GM18519 (cell line): ENCODE measurements around the gene WDFY2.

Source experiments
- ATAC-seq: cut with Tn5 transposase; IDR thresholded peaks from one replicate; pipeline ENCODE4 v1.9.1; 2021; ENCODE audit warnings: mild to moderate bottlenecking, moderate library complexity; ENCODE audit not compliant: unreplicated experiment, low FRiP score

Gene WDFY2

DNA sequence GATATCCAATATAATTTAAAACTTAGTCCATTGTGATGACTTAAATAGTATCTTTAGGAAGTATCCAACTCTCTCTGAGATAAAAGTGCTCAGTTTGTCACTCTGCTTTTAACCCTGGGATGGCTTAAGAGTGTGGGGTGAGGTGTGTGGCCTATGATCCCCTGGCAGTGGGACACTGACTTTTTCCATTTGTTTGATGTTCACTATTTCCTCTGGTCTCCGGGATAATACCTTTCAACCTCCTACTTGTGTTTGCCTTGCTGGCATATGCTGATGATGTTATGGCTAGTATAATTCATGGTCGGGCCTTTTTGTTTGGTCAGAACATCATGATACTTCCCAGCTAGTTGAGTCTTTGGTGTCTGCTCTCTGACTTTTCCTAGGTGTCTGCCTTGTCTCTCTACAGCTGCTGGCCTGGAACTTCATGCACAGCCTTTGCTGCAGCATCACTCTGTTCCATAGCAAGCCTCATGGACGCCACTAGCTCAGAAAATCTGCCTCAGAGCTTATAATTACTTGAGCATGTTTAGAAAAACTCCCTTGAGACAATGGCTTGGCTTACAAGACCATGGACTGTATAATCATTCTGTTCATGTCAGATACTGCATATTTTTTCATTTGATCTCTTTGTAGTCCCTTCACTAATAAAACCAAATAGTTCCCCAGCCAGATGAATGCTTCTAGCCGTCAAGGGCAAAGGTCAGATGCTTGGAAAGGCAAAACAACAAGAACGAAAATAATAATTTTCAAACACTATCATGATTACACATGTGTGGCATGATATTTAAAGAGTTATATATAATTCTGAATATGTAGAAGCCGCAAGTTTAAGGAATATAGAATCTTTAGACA, 75.2 kb downstream of the WDFY2 start:
- ATAC-seq: no peak

DNA sequence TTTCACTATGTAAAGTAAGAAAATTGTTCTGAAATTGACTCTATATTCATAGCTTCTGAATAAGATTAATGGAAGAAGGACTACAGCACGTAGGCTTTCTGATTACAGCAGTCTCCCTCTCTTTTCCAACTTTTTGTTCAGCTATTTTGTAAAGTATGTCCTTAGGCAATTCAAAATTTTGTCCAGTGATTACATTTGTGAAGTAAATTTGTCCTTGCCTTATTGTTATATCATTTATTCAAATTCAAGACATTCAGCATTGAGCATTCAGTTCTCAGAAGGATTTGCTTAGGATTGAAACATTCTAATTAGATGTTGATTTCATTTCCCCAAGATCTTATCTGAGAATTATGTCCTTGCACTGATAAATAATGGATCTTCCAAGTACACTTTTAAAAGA, 76.6 kb downstream of the WDFY2 start:
- ATAC-seq: no peak

DNA sequence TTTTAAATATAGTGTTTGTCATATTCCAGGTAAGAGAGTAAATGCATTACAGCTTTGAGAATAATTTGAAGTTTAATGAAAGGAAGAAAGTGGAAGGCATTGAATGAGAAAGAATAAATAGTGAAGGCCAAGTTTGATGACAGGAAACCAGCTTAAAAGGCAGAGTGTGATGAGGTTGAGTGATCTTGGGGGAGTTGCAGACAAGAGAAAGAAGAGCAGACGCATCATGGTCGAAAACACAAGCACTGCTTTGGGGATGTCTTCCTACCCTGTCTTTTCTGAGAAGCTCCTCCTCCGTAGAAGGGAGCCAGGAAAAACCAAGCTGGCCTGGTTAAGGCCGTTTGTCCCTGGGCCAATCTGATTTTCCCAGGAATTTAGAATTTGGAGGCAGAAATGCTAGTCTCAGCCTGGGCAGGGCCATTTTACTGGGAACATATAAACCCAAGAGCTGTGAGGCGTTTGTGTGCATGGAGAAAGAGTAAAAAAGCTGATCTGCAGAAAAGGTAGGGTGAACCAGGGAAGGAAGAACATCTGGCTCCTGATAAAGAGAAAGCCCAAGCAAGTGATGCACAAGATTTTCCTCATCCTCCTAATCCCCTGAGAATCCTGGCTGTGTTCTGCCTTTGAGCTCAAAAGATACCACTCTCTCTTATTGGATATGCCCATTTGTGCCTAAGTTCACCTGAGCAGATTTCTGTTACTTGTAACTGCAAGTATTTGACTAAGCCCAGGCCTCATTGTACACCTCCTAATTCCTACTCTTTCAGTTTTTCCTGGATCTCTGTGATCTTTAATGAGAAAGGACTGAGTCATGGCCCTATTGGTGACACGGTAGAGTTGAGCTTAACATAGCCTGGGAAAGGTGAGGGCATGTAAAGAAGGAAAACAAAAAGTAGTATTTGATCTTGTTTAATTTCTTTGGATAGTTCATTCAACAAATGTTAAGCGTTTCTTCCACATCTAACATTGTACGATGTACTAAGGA, 80.0 kb downstream of the WDFY2 start:
- ATAC-seq: no peak

DNA sequence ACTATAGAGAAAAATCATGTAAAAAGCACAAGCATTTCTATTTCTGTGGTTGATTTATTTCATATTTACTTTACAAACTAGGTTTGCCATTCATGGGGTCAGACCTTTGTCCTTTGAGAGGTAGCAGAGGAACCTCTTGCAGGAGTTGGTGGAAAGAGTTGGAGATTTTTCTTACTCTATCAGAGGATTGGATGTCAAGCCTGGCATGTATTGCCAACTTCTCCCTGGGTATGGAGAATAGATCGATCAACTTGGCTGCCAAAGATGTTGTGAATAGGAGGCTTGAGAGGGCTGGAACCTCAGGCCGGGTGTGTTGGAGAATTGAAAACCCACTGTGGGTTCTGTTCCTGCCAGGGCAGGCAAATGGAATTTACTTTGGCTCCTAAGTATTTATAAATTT, 81.2 kb downstream of the WDFY2 start:
- ATAC-seq: no peak

DNA sequence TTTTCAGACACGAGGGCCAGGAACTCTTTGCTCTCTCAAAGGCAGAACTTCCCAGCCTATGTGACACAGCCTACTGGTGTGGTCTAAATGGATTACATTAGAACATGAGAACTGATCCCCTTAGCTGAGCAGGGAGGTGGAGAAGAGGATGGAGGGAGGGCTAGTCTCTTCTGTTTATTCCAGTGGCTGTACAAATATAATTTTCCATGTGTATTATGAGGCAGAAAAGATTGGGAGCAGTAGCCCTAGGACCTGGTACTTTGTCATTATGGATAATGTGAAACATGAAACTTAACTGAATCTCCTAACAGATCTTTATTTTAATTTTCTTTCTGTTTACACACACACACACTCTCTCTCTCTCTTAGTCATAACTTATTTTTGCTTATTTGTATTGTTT, 82.1 kb downstream of the WDFY2 start:
- no peak for ATAC-seq

DNA sequence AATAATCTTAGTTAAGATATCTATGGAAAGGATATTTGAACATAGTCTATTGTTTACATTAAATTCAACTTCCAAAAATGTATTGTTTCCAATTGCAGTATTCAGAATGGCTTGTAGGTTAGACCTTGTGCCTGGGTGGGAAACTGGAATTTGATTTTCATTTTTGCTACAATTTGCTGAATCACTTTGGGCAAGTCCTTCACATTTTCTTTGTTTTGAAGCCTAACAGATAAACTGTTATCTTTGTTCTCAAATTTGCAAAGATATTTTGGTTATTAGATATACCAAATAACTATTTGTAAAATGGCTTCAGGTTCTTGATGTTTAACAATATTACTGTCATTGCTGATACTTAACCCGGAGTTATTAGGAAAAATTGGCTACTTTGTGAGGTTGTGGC, 82.6 kb downstream of the WDFY2 start:
- ATAC-seq: no peak

DNA sequence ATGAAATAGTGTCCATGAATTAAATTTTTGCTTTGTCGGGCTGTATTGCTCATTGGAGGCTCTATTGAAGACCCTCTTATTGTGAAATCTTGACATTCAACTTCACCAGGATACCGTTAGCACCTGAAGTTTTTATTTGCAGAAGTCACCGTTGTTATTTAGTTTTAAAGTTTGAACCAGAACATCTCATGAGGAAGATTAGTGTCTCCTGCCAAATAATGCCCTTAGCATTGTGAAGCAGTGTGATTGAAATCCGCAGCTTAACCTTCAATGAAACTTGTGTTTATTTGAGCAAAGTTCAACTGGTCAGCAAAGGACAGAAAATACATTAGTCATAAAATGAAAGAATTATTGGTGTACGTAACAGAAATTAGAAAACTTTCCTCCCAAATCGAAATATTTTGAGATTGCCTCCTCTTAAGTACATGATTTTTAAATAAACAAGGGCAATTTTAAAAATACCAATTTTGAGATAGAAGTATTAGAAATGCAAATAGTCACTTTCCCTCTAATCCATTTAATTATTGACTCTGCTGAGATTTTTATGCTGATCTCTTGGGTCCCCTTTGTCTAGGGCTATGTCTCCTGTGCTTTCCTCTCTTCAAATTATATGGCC, 84.4 kb downstream of the WDFY2 start:
- no peak for ATAC-seq

DNA sequence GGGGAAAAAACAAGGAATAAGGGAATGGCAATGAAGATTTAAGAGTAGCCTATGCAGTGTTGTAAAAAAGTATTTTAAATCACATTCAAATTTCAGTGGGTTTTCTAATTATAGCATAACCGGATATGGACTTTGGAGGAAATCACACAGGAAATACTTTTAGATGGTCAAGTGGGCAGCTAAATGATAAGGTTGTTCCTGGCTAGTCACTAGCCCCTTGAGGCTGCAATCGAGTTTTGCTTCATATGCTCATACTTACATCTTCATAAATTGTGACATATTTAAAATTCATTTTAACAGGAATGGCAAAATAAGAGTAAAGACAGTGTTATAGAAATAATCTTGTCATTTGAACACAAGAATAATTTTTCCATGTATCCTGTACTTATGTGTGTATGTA, 88.9 kb downstream of the WDFY2 start:
- ATAC-seq: no peak

DNA sequence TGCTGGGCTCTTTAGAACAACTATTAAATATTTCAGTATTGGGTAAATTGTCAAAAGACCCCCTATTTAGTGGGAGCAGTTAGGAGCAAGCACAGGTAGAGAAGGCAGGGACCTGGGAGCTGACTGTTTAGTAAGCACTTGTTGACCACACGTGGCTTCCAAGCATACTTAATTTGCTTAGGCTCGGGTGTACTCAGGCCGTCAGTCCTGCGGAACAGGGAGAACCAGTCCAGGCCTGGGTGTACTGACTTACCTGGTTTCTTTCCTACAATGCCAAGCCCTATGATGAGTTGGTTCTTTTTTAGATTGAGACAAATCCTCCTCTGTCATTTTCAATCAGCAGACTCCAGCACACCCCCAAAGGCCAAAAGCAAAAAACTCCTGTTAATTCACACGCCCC, 90.0 kb downstream of the WDFY2 start:
- no peak for ATAC-seq

DNA sequence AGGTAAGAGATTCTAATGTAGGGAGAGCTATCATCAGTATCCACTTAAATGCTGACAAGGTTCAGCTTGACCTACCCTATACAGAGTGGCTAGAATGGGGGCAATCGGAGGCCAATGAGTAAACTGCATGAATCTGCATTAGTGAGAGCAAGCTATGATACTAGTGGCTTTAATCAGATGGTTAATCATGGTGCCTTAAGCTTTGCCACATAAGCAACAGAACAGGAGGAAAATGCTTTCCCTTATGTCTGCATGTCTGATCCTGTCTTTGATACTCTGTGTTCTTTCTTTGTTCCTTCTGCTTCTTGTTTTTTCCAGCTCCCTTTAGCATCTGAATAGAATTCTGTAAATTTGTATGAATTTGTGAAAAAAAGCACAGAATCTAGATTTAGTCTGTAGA, 91.1 kb downstream of the WDFY2 start:
- no peak for ATAC-seq

DNA sequence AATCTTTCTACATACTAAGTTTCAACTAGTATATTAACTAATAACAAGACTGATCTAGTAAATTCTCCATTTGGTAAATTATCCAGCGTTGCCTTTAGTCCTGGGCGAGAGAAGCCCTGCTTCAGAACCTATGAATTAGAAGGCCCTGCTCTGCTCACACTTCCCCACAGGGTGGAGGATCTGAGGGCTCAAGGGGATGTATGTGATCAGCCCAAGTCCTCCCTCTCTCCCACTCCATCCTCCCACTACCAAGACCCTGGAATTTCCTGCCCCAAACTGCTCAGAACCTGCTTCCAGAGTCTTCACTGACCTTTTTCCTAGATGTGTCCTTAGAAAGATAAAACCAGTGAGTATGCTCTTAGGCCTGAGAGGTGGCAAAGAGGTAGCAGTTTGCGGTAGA, 91.6 kb downstream of the WDFY2 start:
- ATAC-seq: no peak

DNA sequence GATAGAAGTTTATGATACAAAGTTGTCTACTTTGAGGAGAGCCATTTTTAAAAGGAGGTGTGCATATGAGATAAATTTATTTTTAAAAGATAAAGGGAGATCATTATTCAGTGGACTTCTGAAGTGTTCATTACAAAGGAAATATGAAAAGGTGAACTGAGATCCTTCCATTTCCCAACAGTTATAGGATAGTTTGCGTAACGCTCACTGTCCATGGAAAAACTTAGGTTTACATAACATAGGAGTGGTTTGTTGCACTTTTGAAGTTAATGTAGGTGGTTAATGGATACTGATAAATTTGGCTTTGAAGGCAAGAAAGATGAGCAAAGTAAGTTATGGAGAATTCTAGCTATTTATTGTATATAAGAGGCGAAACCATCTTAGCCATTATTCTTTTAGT, 92.5 kb downstream of the WDFY2 start:
- no peak for ATAC-seq

DNA sequence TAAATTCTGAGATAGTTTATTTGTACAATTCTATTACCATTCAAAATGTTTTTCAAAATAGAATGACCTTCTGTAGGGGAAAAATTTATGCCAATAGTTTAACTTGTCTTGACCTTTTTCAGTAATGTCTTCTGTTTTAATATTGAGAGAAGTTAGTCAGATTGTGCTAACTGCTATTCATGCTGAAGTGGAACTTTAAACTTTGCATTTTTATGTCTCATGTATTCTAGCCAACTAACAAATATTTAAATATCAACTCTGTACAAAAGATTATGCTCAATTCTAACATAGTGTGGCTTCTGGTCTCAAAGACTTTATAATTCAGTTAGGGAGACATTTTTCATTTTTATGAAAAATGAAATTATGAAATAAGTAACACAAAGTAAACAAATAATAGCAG, 94.2 kb downstream of the WDFY2 start:
- no peak for ATAC-seq

DNA sequence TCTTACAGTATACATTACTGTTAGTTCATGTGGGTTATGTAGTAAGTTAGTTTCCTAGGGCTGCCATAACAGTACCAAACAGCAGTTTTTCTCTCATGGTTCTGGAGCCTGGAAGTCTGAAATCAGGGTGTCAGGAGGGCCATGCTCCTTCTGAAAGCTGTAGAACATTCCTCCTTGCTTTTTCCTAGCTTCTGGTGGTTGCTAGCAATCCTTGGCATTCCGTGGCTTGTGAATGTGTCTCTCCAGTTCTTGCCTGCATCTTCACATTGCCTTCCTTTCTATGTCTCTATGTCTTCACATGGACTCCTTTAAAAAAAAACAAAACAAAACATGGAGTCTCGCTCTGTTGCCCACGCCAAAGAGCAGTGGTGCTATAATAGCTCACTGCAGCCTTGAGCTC, 95.4 kb downstream of the WDFY2 start:
- ATAC-seq: no peak

DNA sequence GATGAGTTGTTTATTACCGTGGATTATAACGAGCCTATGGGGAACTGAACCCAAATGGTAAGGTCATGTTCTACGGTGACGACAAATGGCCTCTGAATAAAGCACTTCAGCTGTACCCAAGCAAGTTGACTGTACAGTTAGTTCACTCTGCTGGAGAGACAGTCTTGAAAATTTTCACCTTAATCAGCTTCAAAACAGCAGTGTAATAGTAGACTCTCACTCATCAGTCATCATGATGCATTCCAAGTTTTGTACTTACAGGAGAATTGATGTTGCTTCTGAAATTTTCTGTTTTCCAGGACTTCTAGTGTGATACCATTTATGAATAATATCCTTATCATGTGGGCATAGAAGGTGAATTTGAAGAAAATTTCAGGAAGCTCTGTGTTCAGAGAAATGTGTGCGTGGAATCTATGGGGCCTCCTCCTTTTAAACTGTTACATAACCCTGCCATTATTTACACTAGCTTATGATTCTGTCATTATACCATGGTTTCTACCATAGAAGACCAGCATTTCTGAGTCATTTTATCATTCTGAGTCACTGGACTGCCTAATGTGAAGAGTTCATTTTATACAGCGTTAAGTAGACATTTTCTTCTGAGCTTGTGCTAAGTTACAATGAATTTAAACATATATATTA, 96.9 kb downstream of the WDFY2 start:
- no peak for ATAC-seq

DNA sequence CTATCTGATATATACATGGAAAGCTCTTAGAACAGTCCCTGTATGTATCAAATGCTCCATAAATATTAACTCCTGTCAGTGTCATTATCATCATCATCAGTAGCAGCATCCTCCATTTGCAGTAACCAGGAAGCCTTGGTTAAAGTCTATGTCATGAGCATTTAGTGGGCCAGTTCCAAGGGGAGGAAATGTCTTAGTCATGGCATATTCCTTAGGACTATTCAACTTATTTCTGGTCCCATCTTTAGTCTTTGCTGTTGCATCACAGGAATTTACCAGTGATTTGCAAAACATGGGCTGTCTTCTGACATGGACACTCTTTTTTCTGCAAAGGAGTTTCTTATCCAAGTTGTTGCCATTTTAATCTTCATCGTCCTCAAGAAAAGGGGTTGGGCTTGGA, 98.4 kb downstream of the WDFY2 start:
- no peak for ATAC-seq

DNA sequence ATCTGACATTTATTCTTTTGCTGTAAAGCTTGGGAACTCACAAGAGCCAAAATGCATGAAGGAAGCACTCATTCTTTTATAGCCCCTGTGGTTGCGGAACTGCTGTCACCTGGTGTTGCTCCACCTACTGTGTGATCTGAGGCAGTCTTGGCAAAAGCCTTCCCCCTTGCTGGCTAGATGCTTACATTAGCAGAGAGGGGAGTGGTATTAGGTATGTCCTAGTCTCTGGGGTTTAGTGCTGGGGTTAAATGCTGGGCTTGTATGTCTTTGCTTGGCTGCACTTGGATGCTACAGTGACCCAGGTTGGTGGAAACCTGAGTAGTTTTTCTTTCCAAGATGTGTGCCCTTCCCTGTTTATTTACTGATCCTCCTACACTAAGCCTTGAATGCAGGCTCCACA, 99.3 kb downstream of the WDFY2 start:
- ATAC-seq: no peak

DNA sequence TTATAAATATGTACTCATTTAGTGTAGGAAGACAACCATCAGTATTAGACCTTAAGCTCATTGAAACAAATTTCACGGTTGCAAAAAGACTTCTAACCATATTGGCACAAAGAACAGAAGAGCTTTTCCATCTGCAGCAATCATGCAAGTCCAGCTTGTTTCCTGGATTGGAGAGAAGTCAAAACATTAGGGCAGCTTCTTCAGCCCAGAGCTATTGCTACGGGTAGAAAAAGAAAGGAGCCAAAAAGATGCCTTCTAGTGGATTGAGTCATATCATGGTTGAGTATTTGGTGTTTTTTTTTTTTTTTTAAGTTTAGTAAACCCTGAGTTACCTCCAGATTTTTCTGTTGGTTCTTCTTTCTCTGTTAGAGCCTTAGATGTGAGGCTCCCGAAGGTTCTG, 99.8 kb downstream of the WDFY2 start:
- ATAC-seq: no peak

DNA sequence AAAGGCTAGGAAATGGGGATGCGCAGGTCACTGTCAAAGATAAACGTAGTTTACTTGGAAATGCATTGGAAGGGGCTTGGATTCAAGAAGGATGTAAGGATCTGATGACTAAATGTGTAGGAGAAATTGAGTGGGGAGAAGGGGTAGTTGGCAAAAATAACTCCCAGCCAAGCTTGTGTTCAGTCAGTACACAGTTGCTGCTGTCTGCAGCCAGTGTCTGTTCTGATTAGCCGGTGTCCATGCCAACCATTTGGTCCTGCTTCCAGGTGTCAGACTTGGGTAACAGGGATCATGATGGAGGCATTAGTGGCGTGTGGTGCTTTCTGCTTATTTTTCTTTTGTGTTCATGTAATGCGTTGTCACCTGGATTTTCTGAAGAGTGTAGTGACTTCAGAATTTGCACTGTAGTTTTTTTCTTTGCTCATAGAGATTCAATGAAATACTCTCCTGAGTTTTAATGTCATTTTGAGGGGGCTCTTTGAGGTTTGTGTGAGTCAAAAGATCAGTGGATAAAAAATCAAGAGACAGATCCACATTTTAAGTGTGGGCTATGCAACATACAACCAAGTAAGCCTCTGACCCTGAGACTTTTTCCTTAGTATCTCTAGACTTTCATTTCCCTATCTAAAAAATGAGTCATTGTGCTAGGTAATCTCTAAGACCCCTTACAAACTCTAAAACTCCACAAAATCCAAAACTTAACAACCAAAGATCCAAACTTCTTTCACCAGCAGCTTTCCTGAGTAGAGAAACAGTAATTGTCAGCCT, 103.9 kb downstream of the WDFY2 start:
- ATAC-seq: no peak
